H7 (cell line): ENCODE results near the gene AP1G1. TPM values are rescaled to one million over a fixed set of nuclear protein-coding genes. Genes with fewer than 3 reads are reported as not detected.
A peak's percentile ranks its signal among the peaks of the same experiment; 100 is the strongest.
"Not testable (repeated sequence)": the region's sequence is repeated elsewhere in the genome, so short reads cannot be mapped to it uniquely, and the experiment has no call there.

ENCODE experiments used
- DNase-seq: peaks from one replicate; pipeline ENCODE4 v3.0.0; 2012
- H3K27me3 ChIP-seq: 2 replicates; pipeline ENCODE4 v1.6.0; 2011; ENCODE audit warnings: mild to moderate bottlenecking, low read length; ENCODE audit not compliant: control insufficient read depth, insufficient read depth
- H3K36me3 ChIP-seq: replicated peaks from 2 replicates; pipeline ENCODE4 v1.5.1; 2011; ENCODE audit warnings: low read length; ENCODE audit not compliant: control insufficient read depth, insufficient read depth
- H3K4me3 ChIP-seq: 2 replicates; pipeline ENCODE4 v1.5.1; 2011; ENCODE audit warnings: low read depth, mild to moderate bottlenecking, control low read depth, low read length, moderate library complexity; ENCODE audit not compliant: insufficient read depth
- total RNA-seq: library from RNA; depleted of rRNA; stranded (reverse); fragments of >200 nt; shearing (Covaris generic); gene quantifications from 2 replicates; pipeline ENCODE4 v1.2.3, GENCODE V29; 2014

Gene AP1G1
- total RNA-seq, 1 experiment from 2014 or later, result 36.7 TPM

DNA sequence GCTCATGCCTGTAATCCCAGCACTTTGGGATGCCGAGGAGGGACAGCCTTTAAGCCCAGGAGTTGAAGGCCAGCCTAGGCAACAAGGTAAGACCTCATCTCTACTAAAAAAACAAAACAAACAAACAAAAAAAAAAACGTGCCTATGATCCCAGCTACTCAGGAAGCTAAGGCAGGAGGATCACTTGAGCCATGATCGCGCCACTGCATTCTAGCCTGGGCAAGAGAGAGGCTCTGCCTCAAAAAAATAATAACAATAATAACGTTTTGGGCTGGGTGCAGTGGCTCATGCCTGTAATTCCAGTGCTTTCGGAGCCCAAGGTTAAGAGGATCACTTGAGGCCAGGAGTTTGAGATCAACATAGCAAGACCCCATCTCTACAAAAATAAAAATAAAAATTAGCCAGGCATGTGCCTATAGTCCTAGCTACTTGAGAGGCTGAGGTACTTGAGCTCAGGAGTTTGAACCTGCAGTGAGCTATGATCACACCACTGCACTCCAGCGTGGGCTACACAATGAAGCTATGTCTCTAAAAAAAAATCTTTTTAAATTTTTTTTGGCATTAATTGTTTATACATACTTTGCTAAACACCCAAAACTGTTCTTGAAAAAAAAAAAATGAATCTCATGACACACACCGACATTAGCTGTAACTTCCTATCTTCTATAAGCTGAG is 87.4 kb downstream of the AP1G1 start:
- Histone ChIP-seq H3K4me3 (no peak overlapping the region), H3K27me3 (peaks cover 5% of the 10 kb centered on the region; the same call in 1 of the 2 replicates), H3K36me3 (no peaks in the 10 kb centered on the region; the same call in 1 of the 2 replicates)
- DNase-seq, result no peak

DNA sequence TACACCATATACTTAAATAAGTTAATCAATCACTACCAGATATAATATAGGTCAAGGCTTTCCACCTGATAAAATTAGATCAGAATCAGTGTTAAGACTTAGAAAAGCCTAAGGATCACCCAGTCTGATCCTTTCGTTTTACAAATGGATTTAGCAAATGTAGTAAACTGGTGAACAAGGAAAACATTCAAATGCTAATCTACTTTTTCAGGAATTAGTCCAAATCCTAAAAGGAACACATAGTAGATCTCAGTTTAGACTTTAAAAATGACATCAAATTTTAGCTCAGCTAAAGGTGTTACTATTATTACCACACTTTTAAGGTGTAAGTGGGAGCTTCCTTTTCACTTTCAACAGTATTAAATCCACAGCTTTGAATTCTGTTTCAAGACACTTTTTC is 96.1 kb downstream of the AP1G1 start:
- H3K36me3 ChIP-seq, result no peaks in the 10 kb centered on the region; the same call in 1 of the 2 replicates
- no peak overlapping the region for H3K4me3 ChIP-seq
- no peak for DNase-seq
- H3K27me3 ChIP-seq, result no peaks in the 10 kb centered on the region

DNA sequence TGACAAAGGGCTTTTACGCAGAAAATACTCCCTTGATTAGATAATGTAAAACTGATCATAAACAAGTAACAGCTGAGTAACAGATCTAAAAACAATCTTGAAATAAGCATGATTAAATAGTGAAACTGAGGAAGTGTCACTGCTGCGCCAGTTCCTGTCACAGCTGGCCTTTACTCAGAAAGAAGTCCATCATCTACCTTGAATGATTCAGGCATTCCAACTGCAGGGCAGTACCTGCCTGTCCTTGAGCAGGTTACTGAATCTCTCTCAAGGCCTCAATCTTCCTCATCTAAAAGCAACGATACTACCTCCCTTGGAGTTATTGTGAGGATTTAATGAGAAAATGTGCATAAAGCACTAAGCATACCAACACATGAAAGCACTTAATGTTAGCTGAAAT is 96.8 kb downstream of the AP1G1 start:
- Histone ChIP-seq H3K4me3 (no peak overlapping the region), H3K36me3 (no peaks in the 10 kb centered on the region; the same call in 1 of the 2 replicates), H3K27me3 (no peaks in the 10 kb centered on the region)
- DNase-seq, result no peak

DNA sequence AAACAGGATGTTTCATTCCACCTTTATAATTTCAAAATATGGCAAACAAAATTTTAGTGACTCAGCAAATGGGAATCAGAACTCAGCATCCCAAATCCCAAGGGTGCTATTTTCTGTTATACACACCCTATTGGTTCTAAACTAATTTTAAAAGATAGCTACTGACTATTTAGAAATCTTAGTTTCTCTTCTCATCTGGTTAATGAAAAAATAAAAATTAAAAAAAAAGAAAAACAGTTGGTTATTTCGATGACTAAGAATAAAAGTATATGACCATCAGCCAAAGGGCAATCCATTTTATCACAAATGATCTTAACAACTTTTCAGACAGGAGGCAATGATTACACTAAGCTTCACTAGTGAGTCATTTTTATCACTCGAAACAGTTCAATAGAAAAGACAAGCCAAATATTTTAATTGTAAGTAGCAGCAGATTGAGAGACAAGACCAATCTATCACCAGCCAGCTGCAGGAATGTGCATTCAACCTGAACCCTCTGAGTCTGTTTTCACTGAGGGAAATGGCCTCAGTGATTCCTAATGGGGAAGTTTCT is 99.3 kb downstream of the AP1G1 start:
- Histone ChIP-seq H3K36me3 (no peaks in the 10 kb centered on the region; the same call in 1 of the 2 replicates), H3K27me3 (no peaks in the 10 kb centered on the region), H3K4me3 (no peak overlapping the region)
- DNase-seq, result no peak

DNA sequence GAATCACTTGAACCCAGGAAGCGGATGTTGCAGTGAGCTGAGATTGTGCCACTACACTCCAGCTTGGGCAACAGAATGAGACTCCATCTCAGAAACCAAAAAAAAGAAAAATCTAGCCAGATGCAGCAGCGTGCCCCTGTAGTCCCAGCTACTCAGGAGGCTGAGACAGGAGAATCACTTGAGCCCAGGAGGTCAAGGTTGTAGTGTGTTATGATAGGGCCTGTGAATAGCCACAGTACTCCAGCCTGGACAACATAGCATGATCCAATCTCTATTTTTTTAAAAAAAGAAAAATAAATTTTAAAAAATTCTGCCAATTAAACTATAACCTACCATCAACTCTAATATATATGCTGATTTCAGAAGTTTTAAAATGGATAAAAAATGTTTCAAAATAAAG is 99.9 kb downstream of the AP1G1 start:
- DNase-seq, result no peak
- no peaks in the 10 kb centered on the region for H3K36me3 ChIP-seq

DNA sequence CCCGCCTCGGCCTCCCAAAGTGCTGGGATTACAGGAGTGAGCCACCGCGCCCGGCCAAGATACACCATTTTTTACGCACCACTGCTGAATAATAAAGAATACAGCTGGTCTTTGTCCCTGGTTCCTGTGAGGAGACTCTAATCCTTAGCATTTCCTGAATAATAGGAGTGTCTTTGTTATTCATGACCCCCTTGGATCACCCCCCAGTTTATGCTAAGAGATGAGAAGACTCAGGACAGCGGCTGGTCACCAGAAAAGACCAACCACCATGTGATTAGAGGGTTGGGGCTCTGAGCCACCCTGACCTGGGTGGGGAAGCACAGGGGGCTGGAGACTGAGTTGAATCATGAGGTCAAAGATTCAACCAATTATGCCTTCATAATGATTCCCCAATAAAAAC is 101.4 kb downstream of the AP1G1 start:
- Histone ChIP-seq H3K4me3 (no peak overlapping the region), H3K27me3 (no peaks in the 10 kb centered on the region), H3K36me3 (no peaks in the 10 kb centered on the region)
- DNase-seq, result peak; percentile 56

More for the DNA sequence above, 99.9 kb downstream of the AP1G1 start:
- no peak overlapping the region for H3K4me3 ChIP-seq
- no peaks in the 10 kb centered on the region for H3K27me3 ChIP-seq

DNA sequence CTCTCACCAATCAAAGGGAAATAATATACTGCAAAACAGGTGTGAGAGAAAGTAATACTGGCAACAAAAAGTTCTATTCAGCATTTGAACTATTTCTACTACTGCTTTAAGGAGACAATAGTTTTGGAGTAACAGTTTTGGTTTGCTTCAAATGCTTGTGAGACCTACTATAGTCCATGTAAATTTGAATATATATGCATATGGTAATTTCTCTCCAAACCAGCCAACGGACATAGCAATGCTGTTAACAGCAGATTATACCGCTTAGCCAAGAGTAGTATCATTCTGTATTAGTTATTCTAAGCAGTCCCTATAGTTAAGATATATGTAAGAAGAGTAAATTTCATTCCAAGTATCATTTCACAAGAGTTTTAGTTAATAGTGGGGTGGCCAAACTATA is 102.6 kb downstream of the AP1G1 start:
- Histone ChIP-seq H3K4me3 (no peak overlapping the region), H3K36me3 (no peaks in the 10 kb centered on the region), H3K27me3 (no peaks in the 10 kb centered on the region)
- DNase-seq, result no peak

DNA sequence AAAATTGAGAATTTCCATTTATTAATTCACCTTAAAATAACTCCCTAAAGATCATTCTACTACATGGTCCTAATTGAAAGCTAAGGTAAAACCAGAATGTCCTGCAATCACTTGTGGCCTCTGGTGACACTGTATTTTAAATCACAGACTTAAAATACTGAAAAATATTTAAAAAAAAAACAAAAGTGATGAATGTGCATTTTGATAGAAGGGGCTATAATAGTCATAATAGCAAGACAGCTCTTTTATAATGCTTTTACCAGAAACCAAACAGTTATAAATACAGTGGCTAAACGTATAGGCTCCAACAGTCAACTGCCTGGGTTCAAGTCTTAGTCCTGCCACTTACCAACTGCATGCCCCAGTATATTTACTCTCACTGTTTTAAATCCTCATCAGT is 105.3 kb downstream of the AP1G1 start:
- DNase-seq, result no peak
- Histone ChIP-seq H3K4me3 (no peak overlapping the region), H3K27me3 (no peaks in the 10 kb centered on the region), H3K36me3 (peaks cover 3% of the 10 kb centered on the region)

DNA sequence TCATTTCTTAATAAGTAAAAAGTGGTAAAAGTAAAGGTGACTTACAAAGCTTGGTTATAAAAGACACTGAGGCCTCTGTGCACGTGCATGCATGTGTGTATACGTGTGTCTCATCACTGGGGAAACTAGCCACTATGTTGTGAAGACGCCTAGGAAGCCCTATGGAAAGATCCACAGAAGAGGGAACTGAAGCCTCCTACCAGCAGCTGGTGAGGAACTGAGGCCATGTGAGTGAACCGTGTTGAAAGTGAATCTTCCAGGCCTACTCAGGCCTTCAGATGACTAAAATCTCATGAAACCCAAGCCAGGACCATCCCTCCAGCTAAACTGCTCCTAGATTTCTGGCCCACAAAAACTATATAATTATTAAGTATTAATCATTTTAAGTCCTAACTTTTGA is 107.8 kb downstream of the AP1G1 start:
- H3K4me3 ChIP-seq, result no peak overlapping the region
- no peak for DNase-seq
- H3K36me3 ChIP-seq, result peaks cover 3% of the 10 kb centered on the region
- H3K27me3 ChIP-seq, result no peaks in the 10 kb centered on the region

DNA sequence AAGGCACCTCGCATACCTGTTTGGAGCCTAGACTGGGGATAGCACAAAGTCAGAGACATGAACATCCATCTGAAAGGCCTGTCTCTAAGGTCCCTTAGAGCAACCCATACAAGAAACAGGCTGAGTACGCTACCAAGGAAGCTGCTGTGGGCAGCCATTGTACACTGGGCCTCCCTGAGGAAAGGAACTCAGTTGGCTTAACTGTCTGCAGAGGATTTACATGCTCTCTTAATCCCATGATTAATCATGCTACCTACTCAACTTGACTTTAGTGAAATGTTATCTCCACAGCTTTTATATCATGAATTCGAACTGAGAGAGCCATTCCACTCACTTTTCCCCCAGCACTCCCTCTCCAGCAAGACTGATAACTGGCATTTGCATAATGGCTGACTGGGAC is 110.1 kb downstream of the AP1G1 start:
- H3K4me3 ChIP-seq, result no peak overlapping the region

DNA sequence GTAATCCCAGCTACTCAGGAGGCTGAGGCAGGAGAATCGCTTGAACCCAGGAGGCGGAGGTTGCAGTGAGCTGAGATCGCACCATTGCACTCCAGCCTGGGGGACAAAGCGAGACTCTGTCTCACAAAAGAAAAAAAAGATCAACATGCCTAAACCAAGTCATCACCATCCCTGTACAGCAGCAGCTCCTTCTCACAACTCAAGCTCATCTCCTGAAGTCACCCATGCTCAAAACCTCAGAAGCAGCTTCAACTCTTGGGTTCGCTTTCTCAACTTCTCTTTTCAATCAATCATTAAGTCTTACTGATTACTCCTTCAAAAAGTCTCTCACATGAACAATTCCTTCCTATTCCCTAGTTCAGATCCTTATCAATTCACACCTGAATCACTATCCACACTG is 115.5 kb downstream of the AP1G1 start:
- peaks cover 5% of the 10 kb centered on the region; the same call in 1 of the 2 replicates for H3K36me3 ChIP-seq
- DNase-seq, result no peak
- H3K27me3 ChIP-seq, result no peaks in the 10 kb centered on the region
- H3K4me3 ChIP-seq, result no peak overlapping the region

More for the DNA sequence above, 110.1 kb downstream of the AP1G1 start:
- DNase-seq, result no peak
- peaks cover 3% of the 10 kb centered on the region for H3K36me3 ChIP-seq
- H3K27me3 ChIP-seq, result no peaks in the 10 kb centered on the region

DNA sequence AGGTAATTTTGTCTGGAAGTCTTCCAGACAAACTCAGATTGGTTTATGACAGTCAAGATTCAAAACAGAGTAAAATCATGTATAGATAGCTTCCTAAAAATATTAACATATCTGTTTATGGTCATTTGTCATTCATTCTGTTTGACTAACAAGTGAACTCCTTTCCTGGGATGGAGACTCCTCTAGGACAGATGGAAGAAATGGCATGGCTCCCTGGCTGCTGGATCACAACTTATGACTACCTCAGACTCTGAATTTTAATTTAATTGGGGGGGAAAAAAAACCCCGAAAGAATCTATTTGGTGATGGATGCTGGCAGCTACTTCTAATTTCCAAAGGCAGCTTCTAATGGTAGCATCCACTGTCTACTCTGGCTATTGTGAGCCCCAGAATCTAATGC is 118.7 kb downstream of the AP1G1 start:
- DNase-seq, result no peak
- H3K27me3 ChIP-seq, result no peaks in the 10 kb centered on the region
- peaks cover 9% of the 10 kb centered on the region for H3K36me3 ChIP-seq
- H3K4me3 ChIP-seq, result no peak overlapping the region

DNA sequence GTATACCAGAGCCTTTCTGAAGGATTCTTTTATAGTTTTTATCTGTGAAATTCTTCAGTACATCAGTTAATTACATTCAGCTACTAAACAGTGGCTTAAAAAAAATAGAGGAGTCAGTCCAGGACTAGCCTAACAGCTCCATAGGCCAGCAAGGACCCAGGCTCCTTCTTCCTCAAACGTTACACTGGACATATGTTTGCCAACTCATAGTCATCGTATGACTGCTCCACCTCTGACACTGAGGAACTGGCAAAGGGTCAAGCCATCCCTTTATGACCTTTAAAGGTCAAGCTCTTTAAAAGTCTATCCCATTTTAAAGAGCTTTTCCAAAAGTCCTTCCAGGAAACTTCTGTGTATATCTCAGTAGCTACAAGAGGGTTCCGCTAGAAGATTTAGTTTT is 120.8 kb downstream of the AP1G1 start:
- no peak for DNase-seq
- H3K27me3 ChIP-seq, result no peaks in the 10 kb centered on the region
- no peak overlapping the region for H3K4me3 ChIP-seq
- H3K36me3 ChIP-seq, result peaks cover 9% of the 10 kb centered on the region

DNA sequence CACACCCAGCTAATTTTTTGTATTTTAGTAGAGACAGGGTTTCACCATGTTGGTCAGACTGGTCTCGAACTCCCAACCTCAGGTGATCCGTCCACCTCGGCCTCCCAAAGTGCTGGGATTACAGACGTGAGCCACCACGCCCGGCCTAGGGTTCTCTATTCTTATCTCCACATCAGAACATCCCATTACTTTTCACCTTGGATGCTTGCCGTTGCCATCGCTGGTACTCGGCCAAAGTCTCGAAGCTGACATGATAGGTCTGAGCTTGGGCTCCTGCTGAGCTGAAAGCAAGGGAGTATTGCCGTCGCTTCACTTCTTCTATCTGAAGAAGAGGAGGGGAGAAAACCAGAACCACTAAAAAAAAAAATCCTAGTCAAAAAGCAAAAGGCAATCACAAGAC is 124.4 kb downstream of the AP1G1 start:
- DNase-seq, H3K36me3 ChIP-seq, H3K4me3 ChIP-seq, H3K27me3 ChIP-seq: not testable (repeated sequence)

DNA sequence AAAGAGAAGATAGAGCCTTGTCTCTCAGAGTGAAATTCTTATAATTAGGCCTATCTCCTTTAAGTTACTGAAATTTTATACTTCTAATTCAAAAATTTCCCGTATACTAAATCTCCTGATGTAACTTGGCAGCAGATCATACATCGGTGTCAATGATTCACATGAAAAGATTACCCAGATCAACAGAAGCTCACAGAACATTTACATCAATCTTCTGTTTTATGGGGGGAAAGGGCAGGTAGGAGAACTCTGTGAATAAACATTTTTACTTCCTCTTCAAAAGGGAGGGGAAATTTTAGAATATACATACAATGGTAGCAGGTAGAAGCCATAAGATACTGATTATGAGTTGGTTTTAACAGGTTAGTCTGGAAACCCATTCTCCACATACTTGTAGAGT is 127.3 kb downstream of the AP1G1 start:
- no peak for DNase-seq
- peaks cover 4% of the 10 kb centered on the region for H3K36me3 ChIP-seq
- H3K4me3 ChIP-seq, result no peak overlapping the region
- no peaks in the 10 kb centered on the region for H3K27me3 ChIP-seq
